ENCODE results near the gene OBSCN.

DNA sequence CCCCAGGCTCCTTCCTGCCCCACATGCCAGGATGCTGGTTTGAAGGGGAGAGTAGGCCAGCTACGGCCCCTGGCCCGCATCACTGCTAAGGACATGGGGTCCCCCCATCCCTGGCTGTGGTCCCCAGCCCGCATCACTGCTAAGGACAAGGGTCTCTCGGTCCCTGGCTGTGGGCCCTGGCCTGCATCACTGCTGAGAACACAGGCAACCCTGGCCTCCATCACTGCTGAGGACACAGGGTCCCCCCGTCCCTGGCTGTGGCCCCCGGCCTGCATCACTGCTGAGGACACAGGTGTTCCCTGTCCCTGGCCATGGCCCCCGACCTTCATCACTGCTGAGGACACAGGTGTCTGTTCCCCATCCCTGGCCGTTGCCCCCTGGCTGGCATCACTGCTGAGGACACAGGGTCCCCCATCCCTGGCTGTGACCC lies 448 bp upstream of the OBSCN start:
- TF ChIP-seq, protein P1, sequence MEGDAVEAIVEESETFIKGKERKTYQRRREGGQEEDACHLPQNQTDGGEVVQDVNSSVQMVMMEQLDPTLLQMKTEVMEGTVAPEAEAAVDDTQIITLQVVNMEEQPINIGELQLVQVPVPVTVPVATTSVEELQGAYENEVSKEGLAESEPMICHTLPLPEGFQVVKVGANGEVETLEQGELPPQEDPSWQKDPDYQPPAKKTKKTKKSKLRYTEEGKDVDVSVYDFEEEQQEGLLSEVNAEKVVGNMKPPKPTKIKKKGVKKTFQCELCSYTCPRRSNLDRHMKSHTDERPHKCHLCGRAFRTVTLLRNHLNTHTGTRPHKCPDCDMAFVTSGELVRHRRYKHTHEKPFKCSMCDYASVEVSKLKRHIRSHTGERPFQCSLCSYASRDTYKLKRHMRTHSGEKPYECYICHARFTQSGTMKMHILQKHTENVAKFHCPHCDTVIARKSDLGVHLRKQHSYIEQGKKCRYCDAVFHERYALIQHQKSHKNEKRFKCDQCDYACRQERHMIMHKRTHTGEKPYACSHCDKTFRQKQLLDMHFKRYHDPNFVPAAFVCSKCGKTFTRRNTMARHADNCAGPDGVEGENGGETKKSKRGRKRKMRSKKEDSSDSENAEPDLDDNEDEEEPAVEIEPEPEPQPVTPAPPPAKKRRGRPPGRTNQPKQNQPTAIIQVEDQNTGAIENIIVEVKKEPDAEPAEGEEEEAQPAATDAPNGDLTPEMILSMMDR (IDR thresholded peaks at IDR 0.05): no peak
- TF ChIP-seq POLR2AphosphoS5 (IDR thresholded peaks at IDR 0.05; ENCODE audit: low read depth, low read length) (no peak), SIN3A (IDR thresholded peaks at IDR 0.05; ENCODE audit: borderline replicate concordance, insufficient read depth, low read depth, low read length) (no peak), TCF7L2 (IDR thresholded peaks at IDR 0.05; ENCODE audit: low read depth, low read length) (no peak)
- TF ChIP-seq, protein P2, sequence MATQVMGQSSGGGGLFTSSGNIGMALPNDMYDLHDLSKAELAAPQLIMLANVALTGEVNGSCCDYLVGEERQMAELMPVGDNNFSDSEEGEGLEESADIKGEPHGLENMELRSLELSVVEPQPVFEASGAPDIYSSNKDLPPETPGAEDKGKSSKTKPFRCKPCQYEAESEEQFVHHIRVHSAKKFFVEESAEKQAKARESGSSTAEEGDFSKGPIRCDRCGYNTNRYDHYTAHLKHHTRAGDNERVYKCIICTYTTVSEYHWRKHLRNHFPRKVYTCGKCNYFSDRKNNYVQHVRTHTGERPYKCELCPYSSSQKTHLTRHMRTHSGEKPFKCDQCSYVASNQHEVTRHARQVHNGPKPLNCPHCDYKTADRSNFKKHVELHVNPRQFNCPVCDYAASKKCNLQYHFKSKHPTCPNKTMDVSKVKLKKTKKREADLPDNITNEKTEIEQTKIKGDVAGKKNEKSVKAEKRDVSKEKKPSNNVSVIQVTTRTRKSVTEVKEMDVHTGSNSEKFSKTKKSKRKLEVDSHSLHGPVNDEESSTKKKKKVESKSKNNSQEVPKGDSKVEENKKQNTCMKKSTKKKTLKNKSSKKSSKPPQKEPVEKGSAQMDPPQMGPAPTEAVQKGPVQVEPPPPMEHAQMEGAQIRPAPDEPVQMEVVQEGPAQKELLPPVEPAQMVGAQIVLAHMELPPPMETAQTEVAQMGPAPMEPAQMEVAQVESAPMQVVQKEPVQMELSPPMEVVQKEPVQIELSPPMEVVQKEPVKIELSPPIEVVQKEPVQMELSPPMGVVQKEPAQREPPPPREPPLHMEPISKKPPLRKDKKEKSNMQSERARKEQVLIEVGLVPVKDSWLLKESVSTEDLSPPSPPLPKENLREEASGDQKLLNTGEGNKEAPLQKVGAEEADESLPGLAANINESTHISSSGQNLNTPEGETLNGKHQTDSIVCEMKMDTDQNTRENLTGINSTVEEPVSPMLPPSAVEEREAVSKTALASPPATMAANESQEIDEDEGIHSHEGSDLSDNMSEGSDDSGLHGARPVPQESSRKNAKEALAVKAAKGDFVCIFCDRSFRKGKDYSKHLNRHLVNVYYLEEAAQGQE (IDR thresholded peaks at IDR 0.05; ENCODE audit: insufficient read depth in 1 of 2, low read depth in 2 of 2, low read length in 1 of 2): no peak
